A549 treated with GW870086 at 1 μM for 4 hours (cell line): ENCODE measurements around the gene RAB40AL. TPM values are rescaled to one million over a fixed set of nuclear protein-coding genes. Genes with fewer than 3 reads are reported as not detected.

ENCODE experiments used
- total RNA-seq: library from RNA; stranded (reverse); fragments of 200-300 nt; extraction: Qiagen RNA extraction; gene quantifications from 5 replicates; pipeline ENCODE4 v1.2.3, GENCODE V29; 2022; ENCODE audit warnings: low read depth

Gene RAB40AL, protein sequence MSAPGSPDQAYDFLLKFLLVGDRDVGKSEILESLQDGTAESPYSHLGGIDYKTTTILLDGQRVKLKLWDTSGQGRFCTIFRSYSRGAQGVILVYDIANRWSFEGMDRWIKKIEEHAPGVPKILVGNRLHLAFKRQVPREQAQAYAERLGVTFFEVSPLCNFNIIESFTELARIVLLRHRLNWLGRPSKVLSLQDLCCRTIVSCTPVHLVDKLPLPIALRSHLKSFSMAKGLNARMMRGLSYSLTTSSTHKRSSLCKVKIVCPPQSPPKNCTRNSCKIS
- total RNA-seq, result 0.13 TPM in 1 of 5 replicates, not detected in the others

DNA sequence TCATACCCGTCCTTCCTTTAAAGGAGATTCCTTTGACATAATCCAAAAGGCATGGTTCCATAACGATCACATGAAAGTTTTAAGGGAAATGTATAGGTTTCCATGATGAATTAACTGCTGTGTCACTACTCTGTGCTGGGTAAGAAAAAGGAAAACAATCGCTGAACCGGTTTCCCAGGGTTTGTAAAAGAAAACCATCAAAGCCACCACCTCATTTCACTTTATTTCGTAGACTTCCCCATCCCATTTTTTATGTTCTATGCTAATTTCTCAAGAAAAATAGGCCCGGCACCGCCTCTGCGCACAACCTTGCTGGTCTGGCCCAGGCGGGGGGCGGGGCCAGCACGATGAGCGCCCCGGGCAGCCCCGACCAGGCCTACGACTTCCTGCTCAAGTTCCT, at the start of gene RAB40AL:
RAB40AL (plus strand) TSS at position 301 of the 400 bp plus-strand sequence; CDS start at position 348, 47 bp downstream.

Other genes with a start within 250 kb of the RAB40AL start
- 4.6 to 6.3 TPM (median 5.4 TPM) in 5 replicates for gene GPRASP2, start 224.8 kb upstream of the RAB40AL start, total RNA-seq
- 2.4 to 4.4 TPM (median 3.2 TPM) in 5 replicates for gene GPRASP3, start 216.5 kb upstream of the RAB40AL start, total RNA-seq
- not detected in 5 replicates for gene BEX1, start 126.9 kb downstream of the RAB40AL start, total RNA-seq
- gene NXF3, start 155.9 kb downstream of the RAB40AL start, total RNA-seq, result 0.28 TPM in 1 of 5 replicates, not detected in the others